Brain microvascular endothelial cell (primary cell): Measurements from ENCODE around the gene DHRS11.

ENCODE experiments used
- DNase-seq: peaks from one replicate; pipeline ENCODE4 v3.0.0-alpha.2; 2020
- H3K27ac ChIP-seq: fragments of 250-450 bp; sonication (Bioruptor Pico); 2 replicates; pipeline ENCODE4 v1.5.1; 2020; ENCODE audit warnings: mild to moderate bottlenecking, moderate library complexity
- H3K27me3 ChIP-seq: fragments of 250-450 bp; sonication (Bioruptor Pico); replicated peaks from 2 replicates; pipeline ENCODE4 v1.5.1; 2020; ENCODE audit warnings: mild to moderate bottlenecking
- H3K36me3 ChIP-seq: fragments of 250-450 bp; sonication (Bioruptor Pico); replicated peaks from 2 replicates; pipeline ENCODE4 v1.5.1; 2020; ENCODE audit warnings: mild to moderate bottlenecking
- H3K4me3 ChIP-seq: 2 replicates; pipeline ENCODE4 v1.5.1; 2011; ENCODE audit warnings: low read depth, mild to moderate bottlenecking, control low read depth, low read length, moderate library complexity
- in situ Hi-C: cut with HindIII; loops from 2 replicates; pipeline ENCODE4 v1.10.0; 2017; ENCODE audit warnings: low sequenced_read_pairs, low pct_ligation_motif_present
- TF ChIP-seq, protein P1 (sequence below): IDR thresholded peaks from 2 replicates; pipeline ENCODE4 v1.5.1; 2011; ENCODE audit warnings: low read depth, mild to moderate bottlenecking, moderate library complexity, low read length, control low read depth, inconsistent platforms; ENCODE audit errors: missing control alignments

The DHRS11 gene

DNA sequence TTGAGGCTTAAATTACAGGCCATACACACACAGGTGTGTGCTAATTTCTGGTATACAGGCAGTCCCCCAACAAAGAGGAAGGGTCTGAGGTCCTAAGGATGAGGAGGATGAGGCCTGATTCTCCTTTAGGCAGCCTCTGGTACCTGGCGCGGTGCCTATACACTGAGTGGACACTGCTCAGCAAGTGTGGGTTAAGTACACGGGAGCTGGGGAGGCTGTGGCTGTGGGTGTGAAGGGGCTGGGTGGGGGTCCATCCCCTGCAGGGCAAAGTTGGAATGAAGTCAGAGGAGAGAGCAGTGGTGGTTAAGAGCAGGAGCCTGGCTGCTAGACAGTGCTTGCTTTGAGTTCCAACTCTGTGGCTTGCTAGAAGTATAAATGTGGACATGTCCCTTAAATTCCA is 20.6 kb downstream of the DHRS11 start:
- in situ Hi-C loops, result no loop called here
- H3K27ac ChIP-seq, result no peak overlapping the region

DNA sequence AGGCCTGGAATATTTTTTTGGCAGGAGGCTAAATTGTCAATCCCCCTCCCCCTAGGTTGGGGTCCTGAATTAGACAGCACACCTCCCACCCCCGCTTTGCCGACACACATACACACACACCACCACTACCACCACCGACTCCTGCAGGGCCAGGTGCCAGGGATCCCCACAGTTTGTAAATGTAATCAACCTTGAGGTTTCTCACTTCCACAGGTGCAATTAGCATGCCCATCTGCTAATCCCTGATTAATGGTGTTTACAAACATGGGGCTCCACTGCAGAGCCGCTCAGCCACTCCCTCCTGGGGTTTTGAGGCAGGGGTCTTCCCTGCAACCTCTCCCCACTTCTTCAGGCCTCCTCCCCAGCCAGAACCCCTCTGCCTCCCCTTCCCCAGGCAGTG is 21.5 kb downstream of the DHRS11 start:
- DNase-seq, result no peak
- in situ Hi-C loops, result no loop called here
- H3K4me3 ChIP-seq, result no peak overlapping the region
- H3K27me3 ChIP-seq, result no peaks in the 10 kb centered on the region
- no peaks in the 10 kb centered on the region for H3K36me3 ChIP-seq
- TF ChIP-seq, protein P1, sequence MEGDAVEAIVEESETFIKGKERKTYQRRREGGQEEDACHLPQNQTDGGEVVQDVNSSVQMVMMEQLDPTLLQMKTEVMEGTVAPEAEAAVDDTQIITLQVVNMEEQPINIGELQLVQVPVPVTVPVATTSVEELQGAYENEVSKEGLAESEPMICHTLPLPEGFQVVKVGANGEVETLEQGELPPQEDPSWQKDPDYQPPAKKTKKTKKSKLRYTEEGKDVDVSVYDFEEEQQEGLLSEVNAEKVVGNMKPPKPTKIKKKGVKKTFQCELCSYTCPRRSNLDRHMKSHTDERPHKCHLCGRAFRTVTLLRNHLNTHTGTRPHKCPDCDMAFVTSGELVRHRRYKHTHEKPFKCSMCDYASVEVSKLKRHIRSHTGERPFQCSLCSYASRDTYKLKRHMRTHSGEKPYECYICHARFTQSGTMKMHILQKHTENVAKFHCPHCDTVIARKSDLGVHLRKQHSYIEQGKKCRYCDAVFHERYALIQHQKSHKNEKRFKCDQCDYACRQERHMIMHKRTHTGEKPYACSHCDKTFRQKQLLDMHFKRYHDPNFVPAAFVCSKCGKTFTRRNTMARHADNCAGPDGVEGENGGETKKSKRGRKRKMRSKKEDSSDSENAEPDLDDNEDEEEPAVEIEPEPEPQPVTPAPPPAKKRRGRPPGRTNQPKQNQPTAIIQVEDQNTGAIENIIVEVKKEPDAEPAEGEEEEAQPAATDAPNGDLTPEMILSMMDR, result no peak
- H3K27ac ChIP-seq, result no peak overlapping the region

More for the DNA sequence above, 20.6 kb downstream of the DHRS11 start:
- H3K36me3 ChIP-seq, result peaks cover 3% of the 10 kb centered on the region
- no peak for DNase-seq
- TF ChIP-seq, protein P1, result no peak
- no peak overlapping the region for H3K4me3 ChIP-seq
- H3K27me3 ChIP-seq, result no peaks in the 10 kb centered on the region

DNA sequence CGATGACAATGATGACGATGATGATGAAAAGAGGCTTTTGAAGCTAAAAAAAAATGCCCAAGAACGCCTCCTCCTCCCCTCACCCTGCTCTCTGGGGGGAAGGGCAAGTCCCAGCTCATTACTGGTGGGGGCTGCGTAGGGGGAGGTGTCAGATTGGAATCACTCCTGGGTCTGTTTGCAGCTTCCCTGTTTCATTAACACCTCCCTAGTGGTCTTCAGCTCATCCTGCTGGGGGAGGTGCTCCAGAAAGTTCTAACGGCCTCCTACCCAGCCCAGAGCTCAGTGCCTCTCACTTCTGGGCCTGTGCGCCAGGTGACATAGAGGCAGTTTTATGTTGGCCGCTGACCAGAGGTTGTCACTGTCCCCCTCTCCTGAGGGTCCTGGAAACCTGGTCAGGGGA is 22.4 kb downstream of the DHRS11 start:
- TF ChIP-seq, protein P1, result no peak
- no peak for DNase-seq
- Histone ChIP-seq H3K27ac (no peak overlapping the region), H3K27me3 (no peaks in the 10 kb centered on the region), H3K4me3 (no peak overlapping the region), H3K36me3 (no peaks in the 10 kb centered on the region)
- in situ Hi-C loops, result no loop called here

DNA sequence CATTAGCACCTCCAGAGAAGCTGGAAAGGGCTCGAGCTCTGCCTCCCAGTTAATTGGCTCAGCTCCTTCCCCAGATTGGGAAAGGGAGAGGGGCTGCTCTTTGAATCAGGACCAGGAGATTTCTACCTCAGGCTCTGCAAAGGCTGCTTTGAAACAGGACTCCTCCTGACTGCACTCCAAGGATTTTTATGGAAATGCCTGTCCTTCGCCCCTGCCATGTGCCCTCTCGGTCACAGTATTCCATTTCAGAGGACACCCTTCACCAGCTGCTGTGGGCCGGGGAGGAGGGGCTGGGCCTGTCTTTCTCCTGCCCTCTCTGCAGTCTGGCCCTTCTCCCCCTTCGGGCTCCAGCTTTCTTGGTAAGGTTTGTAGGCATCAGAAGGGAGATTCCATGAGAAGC is 23.3 kb downstream of the DHRS11 start:
- no peaks in the 10 kb centered on the region for H3K27me3 ChIP-seq
- in situ Hi-C loops, result no loop called here
- no peaks in the 10 kb centered on the region for H3K36me3 ChIP-seq
- H3K4me3 ChIP-seq, result no peak overlapping the region
- no peak for DNase-seq
- no peak overlapping the region for H3K27ac ChIP-seq
- TF ChIP-seq, protein P1, result no peak

- no peak for DNase-seq
- Histone ChIP-seq H3K4me3 (no peak overlapping the region), H3K27ac (no peak overlapping the region), H3K36me3 (no peaks in the 10 kb centered on the region), H3K27me3 (no peaks in the 10 kb centered on the region)
- TF ChIP-seq, protein P1, result no peak
- in situ Hi-C loops, result no loop called here
These were observed 24.7 kb downstream of the DHRS11 start for GRCh38 chr17:36616061-36617029.

- Histone ChIP-seq H3K36me3 (no peaks in the 10 kb centered on the region), H3K27me3 (no peaks in the 10 kb centered on the region), H3K4me3 (no peak overlapping the region), H3K27ac (no peak overlapping the region)
- DNase-seq, result no peak
- in situ Hi-C loops, result no loop called here
- TF ChIP-seq, protein P1, result no peak
These were observed 26.1 kb downstream of the DHRS11 start for GRCh38 chr17:36617773-36618172.
